ENCODE measurements around the gene NAA10. TPM values are rescaled to one million over a fixed set of nuclear protein-coding genes. Genes with fewer than 3 reads are reported as not detected.

The NAA10 gene
- total RNA-seq, 2 donors from 2014 or later, result 60.1 to 66.4 TPM

DNA sequence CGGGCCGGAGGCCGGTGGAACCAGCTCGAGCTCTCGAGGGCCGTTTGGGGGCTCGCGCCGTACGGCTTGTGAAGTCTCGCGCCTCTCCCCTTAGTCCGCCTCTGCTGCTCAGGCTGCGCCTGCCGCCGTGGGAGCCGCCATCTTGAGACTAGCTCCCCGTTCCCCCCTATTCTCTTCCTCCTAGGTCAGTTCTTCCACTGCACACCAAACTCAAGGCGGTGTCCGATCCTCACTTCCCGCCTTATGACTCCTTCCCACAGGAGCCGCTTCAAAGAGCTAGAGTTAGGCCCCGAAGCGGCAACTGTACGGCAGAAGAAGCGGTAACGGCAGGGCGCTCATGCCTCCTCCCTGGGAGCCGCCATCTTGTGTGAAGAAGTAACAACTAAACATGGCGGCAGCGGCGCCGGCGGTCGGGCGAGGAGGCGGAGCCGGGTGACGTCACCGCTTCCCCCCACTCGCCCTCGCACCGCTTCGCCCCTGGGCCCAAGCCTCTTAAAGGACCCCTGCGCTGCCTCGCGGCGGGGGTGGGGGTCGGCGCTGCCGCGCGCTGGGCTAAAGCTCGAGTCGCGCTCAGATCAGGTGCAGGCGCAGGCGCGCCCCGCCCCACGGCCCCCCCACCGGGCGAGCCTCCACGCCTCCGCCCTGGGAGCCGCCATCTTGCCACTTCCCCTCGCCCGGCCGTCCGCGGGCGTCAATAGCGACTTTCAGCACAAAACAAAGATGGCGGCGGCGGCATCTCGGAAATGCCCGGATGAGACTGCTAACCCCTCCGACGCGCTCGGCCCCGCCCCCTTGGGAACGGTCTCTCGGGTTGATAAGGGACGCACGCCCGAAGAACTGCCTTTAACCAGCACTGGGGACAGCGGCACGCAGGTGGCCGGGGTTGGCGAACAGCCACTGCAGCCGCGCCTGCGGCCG, 36.9 kb upstream of the NAA10 start, which contains the start of gene HCFC1:
Gene HCFC1 (minus strand): TSS at position 369 of the 918 bp plus-strand sequence. CDS start 978 bp downstream, outside the sequence.
- Histone ChIP-seq H3K4me3 (peak within 1 kb of the TSS; percentile 87), H3K27me3 (replicated peaks; ENCODE audit: insufficient read depth) (no peaks in the 10 kb centered on the region), H3K36me3 (no peaks in the 10 kb centered on the region), H3K9me3 (no peaks in the 10 kb centered on the region), H3K4me1 (ENCODE audit: control insufficient read depth in 1 of 2, low read depth in 2 of 2) (peaks cover 13 to 40% of the 10 kb centered on the region in 2 donors), H3K27ac (peak within 1 kb of the TSS; percentile 96 to 98)
- ATAC-seq (ENCODE audit: insufficient number of reproducible peaks, low FRiP score, low read depth) (peak; percentile 55), DNase-seq (ENCODE audit: low spot score) (peak; percentile 61)
- TF ChIP-seq CTCF (IDR thresholded peaks at IDR 0.05), result no peak

DNA sequence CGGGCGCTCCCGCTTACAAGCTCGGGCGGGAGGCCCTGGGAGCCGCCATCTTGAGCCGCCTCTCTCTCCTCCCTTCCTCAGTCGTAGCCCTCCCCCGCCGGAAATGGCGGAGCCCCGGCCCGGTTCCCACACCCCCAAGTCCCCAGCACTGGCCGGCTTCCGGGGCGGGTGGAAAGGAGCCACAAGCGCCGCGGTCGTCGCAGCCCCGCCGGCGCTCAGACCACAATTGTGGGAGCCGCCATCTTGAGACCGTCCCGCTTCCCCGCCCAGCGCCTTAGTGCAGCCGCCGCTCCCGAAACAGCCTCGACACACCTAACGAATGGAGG, 36.2 kb upstream of the NAA10 start:
- peaks cover 17 to 46% of the 10 kb centered on the region in 2 donors for H3K4me1 ChIP-seq (ENCODE audit: control insufficient read depth in 1 of 2, low read depth in 2 of 2)

GRCh38 chrX:153970357-153971123, 35.7 kb upstream of the NAA10 start:
- peak; percentile 40 for ATAC-seq (ENCODE audit: insufficient number of reproducible peaks, low FRiP score, low read depth)
- peak overlapping the region; percentile 96 to 98 for H3K27ac ChIP-seq
- no peaks in the 10 kb centered on the region for H3K36me3 ChIP-seq
- H3K4me3 ChIP-seq, result peak overlapping the region; percentile 87
- H3K27me3 ChIP-seq (replicated peaks; ENCODE audit: insufficient read depth), result no peaks in the 10 kb centered on the region
- no peak for DNase-seq (ENCODE audit: low spot score)
- TF ChIP-seq CTCF (IDR thresholded peaks at IDR 0.05), result no peak
- no peaks in the 10 kb centered on the region for H3K9me3 ChIP-seq
- H3K4me1 ChIP-seq (ENCODE audit: control insufficient read depth in 1 of 2, low read depth in 2 of 2), result peaks cover 19 to 51% of the 10 kb centered on the region in 2 donors

More for the DNA sequence above, 36.2 kb upstream of the NAA10 start:
- peak; percentile 61 for ATAC-seq (ENCODE audit: insufficient number of reproducible peaks, low FRiP score, low read depth)
- H3K27ac ChIP-seq, result peak overlapping the region; percentile 96 to 98
- no peaks in the 10 kb centered on the region for H3K27me3 ChIP-seq (replicated peaks; ENCODE audit: insufficient read depth)
- H3K9me3 ChIP-seq, result no peaks in the 10 kb centered on the region
- no peaks in the 10 kb centered on the region for H3K36me3 ChIP-seq
- DNase-seq (ENCODE audit: low spot score), result peak; percentile 30
- peak overlapping the region; percentile 87 for H3K4me3 ChIP-seq
- TF ChIP-seq CTCF (IDR thresholded peaks at IDR 0.05), result no peak

DNA sequence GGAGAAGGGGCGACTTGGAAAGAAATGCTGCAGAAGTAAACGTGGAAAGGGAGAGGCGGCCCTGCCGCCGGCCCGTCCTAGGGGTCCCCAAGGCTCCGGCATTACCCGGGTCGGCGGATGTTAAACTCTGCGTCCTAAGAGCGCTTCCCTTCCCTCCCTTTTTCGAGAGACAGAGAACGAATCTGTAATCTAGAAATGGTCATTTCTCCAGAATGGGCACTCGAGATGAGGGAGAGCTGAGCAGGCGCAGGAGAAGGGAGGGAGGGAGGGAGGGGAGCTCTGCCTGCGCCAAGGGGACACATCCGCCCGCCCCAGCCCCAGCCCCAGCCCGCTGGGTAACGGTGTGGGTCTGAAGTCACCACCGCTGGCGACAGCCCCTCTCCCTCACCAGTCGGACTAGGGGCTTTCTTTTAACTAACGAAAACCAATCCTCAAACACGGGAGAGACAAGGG, 35.1 kb upstream of the NAA10 start:
- no peaks in the 10 kb centered on the region for H3K27me3 ChIP-seq (replicated peaks; ENCODE audit: insufficient read depth)
- no peak for ATAC-seq (ENCODE audit: insufficient number of reproducible peaks, low FRiP score, low read depth)
- no peak for TF ChIP-seq CTCF (IDR thresholded peaks at IDR 0.05)
- peaks cover 19 to 53% of the 10 kb centered on the region in 2 donors for H3K4me1 ChIP-seq (ENCODE audit: control insufficient read depth in 1 of 2, low read depth in 2 of 2)
- no peak for DNase-seq (ENCODE audit: low spot score)
- peak overlapping the region; percentile 74 to 98 for H3K27ac ChIP-seq
- H3K9me3 ChIP-seq, result no peaks in the 10 kb centered on the region
- H3K4me3 ChIP-seq, result peak overlapping the region; percentile 87
- no peaks in the 10 kb centered on the region for H3K36me3 ChIP-seq

Measured in thoracic aorta (tissue), 2 donors.